GM12873 (cell line): ENCODE measurements around the gene NUP153.

Experiments used
- CTCF ChIP-seq: IDR thresholded peaks from 2 replicates; pipeline ENCODE4 v1.5.1; 2012; ENCODE audit warnings: low read depth, mild to moderate bottlenecking, moderate library complexity, low read length, control low read depth; ENCODE audit not compliant: insufficient read depth; ENCODE audit errors: missing control alignments

NUP153 gene

GRCh38 chr6:17683428-17683827 lies 23.3 kb downstream of the NUP153 start:
- TF ChIP-seq CTCF = no peak

- no peak for TF ChIP-seq CTCF
These were observed 27.0 kb downstream of the NUP153 start for GRCh38 chr6:17679726-17680125.

GRCh38 chr6:17677602-17678001 lies 29.1 kb downstream of the NUP153 start:
- TF ChIP-seq CTCF = no peak

- no peak for TF ChIP-seq CTCF
These were observed 33.0 kb downstream of the NUP153 start for GRCh38 chr6:17673543-17674254.

- no peak for TF ChIP-seq CTCF
These were observed 34.5 kb downstream of the NUP153 start for GRCh38 chr6:17672064-17672718.

- TF ChIP-seq CTCF = no peak
These were observed 40.1 kb downstream of the NUP153 start for GRCh38 chr6:17666646-17667045.

GRCh38 chr6:17665132-17665531 lies 41.6 kb downstream of the NUP153 start:
- TF ChIP-seq CTCF = no peak
